Activated naive CD4-positive, alpha-beta T cell treated with anti-CD3 and anti-CD28 coated beads, Interleukin-2, amount 50 U/mL, for 72 hours (primary cell): Measurements from ENCODE around the gene PAQR8. TPM values are rescaled to one million over a fixed set of nuclear protein-coding genes. Genes with fewer than 3 reads are reported as not detected.

Experiments used
- ATAC-seq, 2 donors: fragments of 150-1000 bp; cut with Tn5 transposase; 2 replicates each; pipeline ENCODE4 v1.10.0; 2021; ENCODE audit warnings: mild to moderate bottlenecking in 2 of 2, moderate library complexity in 2 of 2
- DNase-seq, 2 donors: peaks; one replicate each; pipeline ENCODE4 v3.0.0; 2021 to 2022; ENCODE audit warnings: low spot score in 2 of 2
- H3K27ac Mint-ChIP-seq, 2 donors: one replicate each; pipeline ENCODE4 v1.8.0; 2022; ENCODE audit warnings: mild to moderate bottlenecking in 2 of 2, mixed read lengths in 2 of 2
- H3K36me3 Mint-ChIP-seq, 2 donors: one replicate each; pipeline ENCODE4 v1.8.0; 2022; ENCODE audit warnings: mixed read lengths in 2 of 2
- H3K9me3 Mint-ChIP-seq, 2 donors: one replicate each; pipeline ENCODE4 v1.8.0; 2022; ENCODE audit warnings: mixed read lengths in 2 of 2
- total RNA-seq, 2 donors: library from RNA; stranded (reverse); gene quantifications; one replicate each; pipeline ENCODE4 v1.2.3, GENCODE V29; 2022

Gene PAQR8
- total RNA-seq, 2 donors from 2014 or later = 8.0 to 11.4 TPM

- DNase-seq (no peak), ATAC-seq (no peak)
- peak overlapping the region in 1 of 2 donors; percentile 87 for H3K27ac Mint-ChIP-seq
- H3K36me3 Mint-ChIP-seq = peaks cover 13 to 28% of the 10 kb centered on the region in 2 donors
- H3K9me3 Mint-ChIP-seq = peaks cover 6 to 12% of the 10 kb centered on the region in 2 donors
Measured at GRCh38 chr6:52388790-52389189, 26.8 kb downstream of the PAQR8 start.

- DNase-seq (no peak), ATAC-seq (peak in 1 of 2 donors; percentile 50)
- Mint-ChIP-seq H3K27ac (peak overlapping the region; percentile 87 to 98), H3K9me3 (peaks cover 6 to 7% of the 10 kb centered on the region in 2 donors), H3K36me3 (peaks cover 11 to 23% of the 10 kb centered on the region in 2 donors)
Measured at GRCh38 chr6:52389264-52389625, 27.3 kb downstream of the PAQR8 start.

- Mint-ChIP-seq H3K36me3 (peaks cover 9 to 18% of the 10 kb centered on the region in 2 donors), H3K27ac (peak overlapping the region; percentile 87 to 98), H3K9me3 (peaks cover 4 to 6% of the 10 kb centered on the region in 2 donors)
- peak; percentile 70 for ATAC-seq
- DNase-seq = peak; percentile 62 to 65
Measured at GRCh38 chr6:52389626-52390360, 27.8 kb downstream of the PAQR8 start.

GRCh38 chr6:52390361-52390727, 28.4 kb downstream of the PAQR8 start:
- DNase-seq (peak in 1 of 2 donors; percentile 38), ATAC-seq (peak; percentile 49 to 60)
- peaks cover 5 to 12% of the 10 kb centered on the region in 2 donors for H3K36me3 Mint-ChIP-seq
- H3K27ac Mint-ChIP-seq = peak overlapping the region; percentile 87 to 97
- peaks cover under 1% of the 10 kb centered on the region in 2 donors for H3K9me3 Mint-ChIP-seq

GRCh38 chr6:52391599-52391998, 29.6 kb downstream of the PAQR8 start:
- Mint-ChIP-seq H3K36me3 (peaks cover 6% of the 10 kb centered on the region in 2 donors), H3K9me3 (peaks cover 0 to 6% of the 10 kb centered on the region in 2 donors), H3K27ac (no peak overlapping the region)
- DNase-seq (no peak), ATAC-seq (no peak)

GRCh38 chr6:52392944-52393343, 31.0 kb downstream of the PAQR8 start:
- H3K27ac Mint-ChIP-seq = no peak overlapping the region
- ATAC-seq = peak; percentile 8 to 21

GRCh38 chr6:52393780-52394179, 31.8 kb downstream of the PAQR8 start:
- ATAC-seq = no peak
- peaks cover 0 to 6% of the 10 kb centered on the region in 2 donors for H3K9me3 Mint-ChIP-seq
- peaks cover 0 to 6% of the 10 kb centered on the region in 2 donors for H3K36me3 Mint-ChIP-seq

More at GRCh38 chr6:52392944-52393343, 31.0 kb downstream of the PAQR8 start:
- Mint-ChIP-seq H3K36me3 (peaks cover 0 to 6% of the 10 kb centered on the region in 2 donors), H3K9me3 (peaks cover 0 to 6% of the 10 kb centered on the region in 2 donors)
- DNase-seq = no peak

GRCh38 chr6:52394251-52394666, 32.3 kb downstream of the PAQR8 start:
- ATAC-seq (peak; percentile 53 to 65), DNase-seq (peak in 1 of 2 donors; percentile 39)
- H3K27ac Mint-ChIP-seq = peak overlapping the region in 1 of 2 donors; percentile 77
- H3K36me3 Mint-ChIP-seq = peaks cover 0 to 6% of the 10 kb centered on the region in 2 donors
- peaks cover 0 to 6% of the 10 kb centered on the region in 2 donors for H3K9me3 Mint-ChIP-seq

More at GRCh38 chr6:52393780-52394179, 31.8 kb downstream of the PAQR8 start:
- no peak for DNase-seq
- H3K27ac Mint-ChIP-seq = peak overlapping the region; percentile 38 to 77

GRCh38 chr6:52395969-52396368, 34.0 kb downstream of the PAQR8 start:
- Mint-ChIP-seq H3K27ac (peak overlapping the region in 1 of 2 donors; percentile 92), H3K9me3 (peaks cover 0 to 6% of the 10 kb centered on the region in 2 donors), H3K36me3 (peaks cover 0 to 6% of the 10 kb centered on the region in 2 donors)
- ATAC-seq (no peak), DNase-seq (no peak)

- Mint-ChIP-seq H3K36me3 (peaks cover 18 to 19% of the 10 kb centered on the region in 2 donors), H3K27ac (peak overlapping the region in 1 of 2 donors; percentile 92), H3K9me3 (peaks cover 5 to 6% of the 10 kb centered on the region in 2 donors)
- no peak for DNase-seq
- peak; percentile 27 to 37 for ATAC-seq
Measured at GRCh38 chr6:52399511-52400312, 37.8 kb downstream of the PAQR8 start.

- peaks cover 5 to 6% of the 10 kb centered on the region in 2 donors for H3K9me3 Mint-ChIP-seq
- DNase-seq (no peak), ATAC-seq (no peak)
- H3K27ac Mint-ChIP-seq = peak overlapping the region; percentile 41 to 92
- H3K36me3 Mint-ChIP-seq = peaks cover 18 to 19% of the 10 kb centered on the region in 2 donors
Measured at GRCh38 chr6:52400313-52401041, 38.5 kb downstream of the PAQR8 start.

- Mint-ChIP-seq H3K36me3 (peaks cover 13 to 18% of the 10 kb centered on the region in 2 donors), H3K27ac (no peak overlapping the region), H3K9me3 (peaks cover 0 to 5% of the 10 kb centered on the region in 2 donors)
- no peak for DNase-seq
- no peak for ATAC-seq
Measured at GRCh38 chr6:52403086-52403485, 41.1 kb downstream of the PAQR8 start.

GRCh38 chr6:52403627-52404026, 41.7 kb downstream of the PAQR8 start:
- ATAC-seq (no peak), DNase-seq (no peak)
- Mint-ChIP-seq H3K36me3 (peaks cover 13 to 18% of the 10 kb centered on the region in 2 donors), H3K27ac (no peak overlapping the region), H3K9me3 (peaks cover 0 to 5% of the 10 kb centered on the region in 2 donors)

- ATAC-seq (no peak), DNase-seq (no peak)
- Mint-ChIP-seq H3K9me3 (peaks cover 0 to 5% of the 10 kb centered on the region in 2 donors), H3K27ac (no peak overlapping the region), H3K36me3 (peaks cover 13 to 18% of the 10 kb centered on the region in 2 donors)
Measured at GRCh38 chr6:52405243-52405642, 43.3 kb downstream of the PAQR8 start.

- DNase-seq (no peak), ATAC-seq (peak; percentile 39 to 70)
- Mint-ChIP-seq H3K9me3 (peaks cover 0 to 5% of the 10 kb centered on the region in 2 donors), H3K36me3 (peaks cover 13 to 18% of the 10 kb centered on the region in 2 donors), H3K27ac (no peak overlapping the region)
Measured at GRCh38 chr6:52407467-52407866, 45.5 kb downstream of the PAQR8 start.

GRCh38 chr6:52409499-52409898, 47.5 kb downstream of the PAQR8 start:
- Mint-ChIP-seq H3K36me3 (no peaks in the 10 kb centered on the region), H3K9me3 (no peaks in the 10 kb centered on the region), H3K27ac (no peak overlapping the region)
- no peak for ATAC-seq
- no peak for DNase-seq
